Islet precursor cell (in vitro differentiated cells): ENCODE results near the gene ZNF43.
"Not testable (repeated sequence)": the region's sequence is repeated elsewhere in the genome, so short reads cannot be mapped to it uniquely, and the experiment has no call there.

Source experiments
- DNase-seq: peaks from one replicate; pipeline ENCODE4 v3.0.0-alpha.2; 2018

Gene ZNF43

DNA sequence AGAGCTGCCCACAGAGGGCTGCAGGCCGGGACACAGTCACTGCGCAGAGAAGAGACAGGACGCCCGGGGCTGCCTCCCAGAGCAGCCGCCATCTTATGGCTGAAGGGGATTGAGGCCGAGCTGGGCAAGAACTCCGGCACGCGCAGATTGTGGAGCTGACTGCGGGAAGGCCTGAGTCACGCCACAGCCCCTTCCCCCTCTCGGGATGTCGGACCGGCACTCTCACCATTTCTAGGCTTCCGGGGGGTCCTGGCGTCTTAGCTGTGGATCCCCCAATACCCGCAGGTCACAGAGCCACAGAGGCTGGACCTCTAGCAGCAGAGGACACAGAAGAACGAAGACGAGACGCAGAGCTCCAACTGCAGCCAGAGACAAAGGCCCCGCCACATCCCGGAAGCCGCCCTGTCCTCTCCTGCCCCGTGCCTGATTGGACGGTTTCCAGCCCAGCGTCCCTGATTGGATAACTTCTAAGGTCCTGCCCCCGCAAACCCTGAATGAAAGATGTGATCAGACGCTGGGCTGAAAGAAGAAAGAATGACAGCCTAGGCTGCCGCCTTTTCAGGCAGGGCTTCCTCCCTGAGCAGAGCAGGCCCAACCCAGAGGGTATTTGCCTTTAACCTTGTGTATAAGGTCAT is at the start of gene ZNF43:
Gene ZNF43 (minus strand): TSS at position 373 of the 635 bp plus-strand sequence. CDS start 144 bp downstream, at position 229.
- peak; percentile 98 for DNase-seq

DNA sequence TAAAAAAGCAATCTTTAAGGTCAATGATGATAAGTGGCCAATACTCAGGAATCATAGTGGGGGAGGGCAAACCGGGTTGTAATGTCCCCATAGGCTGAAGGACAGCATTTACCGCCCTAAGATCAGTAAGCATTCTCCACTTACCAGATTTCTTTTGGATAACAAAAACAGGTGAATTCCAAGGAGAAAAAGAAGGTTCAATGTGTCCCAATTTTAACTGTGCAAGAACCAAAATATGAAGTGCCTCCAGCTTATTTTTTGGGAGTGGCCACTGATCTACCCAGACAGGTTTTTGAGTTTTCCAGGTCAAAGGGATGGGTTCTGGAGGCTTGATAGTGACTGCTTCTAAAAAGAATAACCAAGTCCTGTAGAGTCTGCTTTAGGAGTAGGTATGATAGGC is 49.5 kb upstream of the ZNF43 start:
- not testable (repeated sequence) for DNase-seq

DNA sequence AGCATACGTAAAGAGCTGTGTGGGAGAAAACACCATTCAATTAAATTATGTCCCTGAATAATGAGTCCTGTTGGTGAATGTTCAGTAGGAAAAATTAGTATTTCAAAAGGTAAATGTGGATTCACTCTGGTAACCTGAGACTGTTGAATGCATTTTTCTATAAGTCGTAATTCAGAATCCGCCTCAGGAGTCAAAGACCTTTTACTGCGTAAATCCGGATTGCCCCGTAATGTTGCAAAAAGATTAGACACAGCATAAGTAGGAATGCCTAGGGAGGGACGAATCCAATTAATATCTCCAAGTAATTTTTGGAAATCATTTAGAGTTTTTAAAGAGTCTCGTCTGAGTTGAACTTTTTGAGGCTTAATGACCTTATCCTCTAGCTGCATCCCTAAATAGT is 48.8 kb upstream of the ZNF43 start:
- not testable (repeated sequence) for DNase-seq

DNA sequence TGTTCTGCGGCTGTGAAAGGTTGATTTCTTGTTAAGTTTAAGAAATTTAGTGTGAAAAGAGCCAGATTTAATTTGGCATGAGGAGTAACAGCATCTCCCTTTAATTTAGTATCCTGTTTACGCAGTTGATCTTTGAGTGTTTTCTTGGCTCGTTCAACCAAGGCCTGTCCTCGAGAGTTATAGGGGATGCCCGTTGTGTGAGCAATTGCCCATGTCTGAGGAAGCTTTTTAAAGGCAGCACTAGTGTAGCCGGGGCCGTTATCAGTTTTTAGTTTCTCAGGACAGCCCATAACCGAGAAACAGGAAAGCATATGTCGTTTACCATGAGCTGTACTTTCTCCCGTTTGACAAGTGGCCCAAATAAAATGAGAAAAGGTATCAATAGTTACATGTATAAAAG is 47.5 kb upstream of the ZNF43 start:
- DNase-seq, result no peak

DNA sequence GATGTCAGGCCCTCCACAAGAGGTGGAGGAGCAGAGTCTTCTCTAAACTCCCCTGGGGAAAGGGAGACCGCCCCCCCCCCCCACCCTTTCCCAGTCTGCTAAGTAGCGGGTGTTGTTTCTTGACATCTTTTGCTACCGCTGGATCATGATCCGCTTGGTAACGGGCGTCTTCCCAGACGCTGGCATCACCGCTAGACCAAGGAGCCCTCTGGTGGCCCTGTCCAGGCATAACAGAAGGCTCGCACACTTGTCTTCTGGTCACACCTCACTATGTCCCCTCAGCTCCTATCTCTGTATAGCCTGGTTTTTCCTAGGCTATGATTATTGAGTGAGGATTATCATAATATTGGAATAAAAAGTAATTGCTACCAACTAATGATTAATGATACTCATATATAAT is 44.8 kb upstream of the ZNF43 start:
- DNase-seq, result not testable (repeated sequence)

DNA sequence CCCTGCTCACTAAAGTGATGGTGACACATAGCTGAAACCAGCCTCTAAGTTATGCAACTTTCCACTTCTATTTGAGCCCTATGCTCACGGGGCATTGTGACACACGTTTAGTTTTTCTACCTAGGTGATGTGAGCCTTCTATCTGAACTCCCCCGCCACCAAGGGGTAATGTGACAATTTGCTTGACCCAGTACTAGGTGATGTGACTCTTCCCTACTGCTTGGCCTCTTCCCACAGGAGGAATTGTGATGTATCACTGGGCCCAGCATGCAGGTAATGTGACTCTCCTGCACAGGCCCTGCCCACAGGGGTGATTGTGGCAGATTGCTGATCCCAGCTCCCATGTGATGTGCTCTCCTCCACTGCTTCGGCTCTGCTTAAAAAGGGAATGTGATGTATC is 42.7 kb upstream of the ZNF43 start:
- no peak for DNase-seq

DNA sequence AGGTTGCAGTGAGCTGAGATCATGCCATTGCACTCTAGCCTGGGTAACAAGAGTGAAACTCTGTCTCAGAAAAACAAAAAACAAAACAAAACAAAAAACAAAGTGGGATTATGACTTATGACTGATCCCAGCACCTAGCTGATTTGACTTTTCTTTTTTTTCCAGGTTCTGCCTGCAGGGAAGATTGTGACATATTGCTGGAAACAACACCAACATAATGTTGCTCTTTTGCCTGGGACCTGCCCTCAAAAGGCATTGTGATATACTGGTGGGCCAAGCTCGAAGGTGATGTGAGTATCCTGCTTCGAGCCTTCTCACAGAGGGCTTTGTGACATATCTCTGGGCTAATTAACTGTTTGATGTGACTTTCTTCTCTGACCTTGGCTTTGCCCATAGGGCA is 42.0 kb upstream of the ZNF43 start:
- no peak for DNase-seq

DNA sequence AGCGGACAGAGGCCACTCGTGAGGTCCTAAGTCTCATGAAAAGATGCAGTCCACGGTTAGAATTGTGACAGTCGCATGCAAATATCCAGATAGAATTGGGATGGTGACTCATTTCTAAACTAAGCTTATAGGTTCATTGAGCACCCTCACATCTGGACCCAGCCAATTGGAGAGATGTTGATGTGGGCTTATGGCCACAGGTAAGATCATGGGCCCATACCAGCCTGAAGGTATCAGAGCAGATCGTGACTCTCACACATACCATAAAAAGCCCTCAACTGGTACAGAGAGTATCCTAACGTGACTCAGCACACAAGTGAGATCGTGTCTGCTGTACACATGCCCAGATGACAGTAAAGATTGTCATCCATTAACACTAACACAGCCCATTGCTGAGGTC is 40.6 kb upstream of the ZNF43 start:
- not testable (repeated sequence) for DNase-seq

DNA sequence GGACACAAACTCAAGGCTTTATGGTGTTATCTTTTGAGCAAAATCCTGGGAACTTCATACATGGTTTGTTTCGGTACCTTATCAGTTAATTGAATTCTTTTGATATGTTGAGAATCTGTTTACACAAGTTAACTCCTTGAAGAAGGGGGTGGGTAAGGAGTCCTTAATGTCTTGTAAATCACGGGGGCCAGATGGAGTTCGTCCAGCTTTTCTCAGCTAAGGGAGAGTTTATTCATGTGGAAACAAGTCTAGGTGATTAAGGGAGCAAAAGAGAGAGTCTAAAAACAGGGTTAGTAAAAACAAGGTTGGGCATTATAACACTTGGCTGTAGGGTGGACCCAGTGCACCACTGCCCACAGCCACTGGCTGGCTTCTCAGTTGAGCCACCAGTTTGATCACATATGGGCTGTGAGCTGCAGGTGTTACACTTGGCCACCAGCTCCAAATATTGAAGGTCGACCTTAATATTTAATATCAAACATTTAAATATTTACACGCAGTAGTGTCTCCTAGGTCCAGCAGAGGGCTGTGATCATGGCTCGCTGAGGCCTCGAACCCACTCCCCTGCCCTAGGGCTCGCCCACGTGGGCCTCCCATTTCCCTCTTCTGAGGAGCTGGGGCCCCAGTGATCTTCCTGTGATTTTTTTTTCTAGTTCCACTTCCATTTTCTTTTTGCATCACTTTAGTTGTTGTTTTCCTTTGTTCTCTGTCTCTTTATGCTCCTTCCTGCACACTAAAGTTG is 21.0 kb upstream of the ZNF43 start:
- no peak for DNase-seq

DNA sequence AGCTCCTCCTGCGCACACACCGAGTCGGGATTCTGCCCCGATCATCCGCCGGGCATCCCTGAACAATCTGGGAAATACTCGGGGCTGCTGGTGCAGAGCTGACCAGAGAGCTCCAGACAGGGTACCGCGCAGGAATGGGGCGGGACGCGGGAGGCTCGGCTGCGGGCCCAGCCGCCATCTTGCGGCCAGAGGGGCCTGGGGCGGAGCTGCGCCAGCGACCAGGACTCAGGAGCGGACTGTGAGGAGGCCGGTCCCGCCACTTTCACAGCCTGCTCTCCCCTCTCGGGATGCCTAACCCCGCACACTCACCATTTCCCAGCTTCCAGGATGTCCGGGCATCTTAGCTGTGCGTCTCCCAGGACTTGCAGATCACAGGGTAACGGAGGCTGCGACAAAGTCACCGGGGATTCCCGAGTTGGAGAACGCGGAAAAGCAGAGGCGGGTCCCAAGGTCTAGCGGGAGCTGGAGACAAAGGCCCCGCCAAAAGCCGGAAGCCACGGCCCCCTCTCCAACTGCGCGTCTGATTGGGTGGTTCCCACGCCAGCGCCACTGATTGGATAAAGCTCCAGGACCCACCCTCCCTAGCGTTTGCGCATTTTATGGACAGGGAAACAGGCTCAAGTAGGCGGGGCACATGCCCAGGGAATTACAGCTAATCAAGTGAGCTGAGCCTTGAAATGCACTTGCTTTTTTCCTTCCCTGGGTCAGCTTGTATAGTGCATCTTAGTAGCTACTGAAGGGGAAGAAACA is 15.8 kb upstream of the ZNF43 start:
- peak; percentile 97 for DNase-seq

DNA sequence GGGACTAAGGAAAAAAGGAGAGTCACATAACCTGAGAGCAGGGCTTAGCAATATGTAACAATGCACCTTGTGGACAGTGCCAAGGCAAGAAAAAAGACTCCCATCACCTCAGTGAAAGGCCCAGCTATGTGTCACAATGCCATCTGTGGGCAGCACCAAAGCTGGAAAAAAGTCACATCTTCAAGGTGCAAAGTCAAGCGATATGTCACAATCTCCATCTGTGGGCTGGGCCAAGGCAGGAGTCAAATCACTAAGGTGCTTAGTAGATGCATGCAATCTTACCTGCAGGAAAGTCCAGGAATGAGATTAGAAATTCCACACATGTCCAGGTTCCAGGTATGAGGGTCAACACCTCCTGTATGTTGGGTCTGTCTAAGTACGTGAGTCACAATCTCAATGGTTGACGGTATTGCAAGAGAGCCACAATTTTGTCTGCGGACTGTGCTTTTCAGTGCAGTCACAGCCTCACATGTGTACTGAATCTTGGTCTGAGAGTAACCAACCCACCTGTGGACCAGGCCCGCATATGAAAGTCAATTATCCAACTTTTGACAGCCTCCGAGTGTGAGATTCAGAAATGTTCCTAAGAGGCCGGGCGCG is 14.8 kb upstream of the ZNF43 start:
- DNase-seq, result no peak

DNA sequence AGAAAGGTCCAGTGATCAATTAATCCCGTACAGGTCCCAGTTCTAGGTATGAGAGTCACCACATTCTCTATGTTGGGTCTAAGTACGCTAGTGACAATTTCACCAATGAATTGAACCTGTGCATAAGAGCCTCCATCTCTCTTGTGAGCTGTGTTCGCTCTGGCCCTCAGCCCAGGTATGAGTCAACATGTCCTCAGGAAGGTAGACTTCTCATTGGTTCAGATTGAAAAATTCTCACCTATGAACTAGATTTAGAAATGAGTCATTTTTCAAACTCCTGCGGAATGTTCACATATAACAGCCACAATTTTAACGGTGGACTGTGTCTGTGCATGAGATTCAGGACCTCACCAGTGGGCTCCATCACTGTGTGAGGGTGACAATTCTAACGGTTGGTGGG is 12.7 kb upstream of the ZNF43 start:
- DNase-seq, result no peak

DNA sequence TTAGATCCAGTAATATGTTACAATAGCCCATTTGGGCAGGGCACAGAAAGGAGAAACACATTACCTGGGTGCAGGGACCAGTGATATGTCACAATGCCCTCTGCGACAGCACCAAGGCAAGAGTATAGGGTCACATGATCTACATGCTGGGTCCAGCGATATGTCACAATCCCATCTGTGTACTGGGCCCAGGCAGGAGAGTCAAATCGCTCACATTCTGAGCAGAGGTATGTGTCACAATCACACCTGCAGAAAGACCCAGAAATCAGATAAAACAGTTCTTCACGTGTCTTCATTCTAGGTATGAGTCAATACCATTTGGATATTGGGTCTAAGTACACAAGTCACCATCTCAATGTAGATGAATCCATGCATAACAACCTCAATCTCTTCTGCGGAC is 7.1 kb upstream of the ZNF43 start:
- DNase-seq, result no peak

DNA sequence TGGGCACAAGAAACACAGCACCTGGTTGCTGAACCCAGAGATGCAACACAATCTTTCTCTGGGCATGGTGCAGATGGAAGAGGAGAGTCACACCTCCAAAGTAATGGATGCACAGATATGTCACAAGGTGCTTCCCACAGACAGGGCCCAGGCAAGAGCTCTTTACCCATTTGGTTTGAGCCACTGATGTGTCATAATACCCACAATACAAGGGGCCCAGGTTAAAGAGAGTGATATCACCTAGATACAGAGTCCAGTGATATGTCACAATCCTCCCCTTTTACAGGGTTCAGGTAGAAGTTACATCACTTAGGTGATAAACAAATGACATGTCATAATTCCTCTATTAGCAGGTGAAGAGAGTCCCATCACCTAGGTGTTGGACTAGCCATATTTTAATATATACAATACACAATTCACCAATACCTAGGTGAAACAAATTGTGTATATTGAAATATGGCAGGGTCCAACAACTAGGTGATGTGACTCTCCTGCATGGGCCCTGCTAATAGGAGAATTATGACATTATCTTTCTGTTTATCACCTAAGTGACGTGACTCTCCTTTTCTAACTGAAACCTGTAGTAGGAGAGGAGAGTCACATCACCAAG is 5.6 kb upstream of the ZNF43 start:
- no peak for DNase-seq

DNA sequence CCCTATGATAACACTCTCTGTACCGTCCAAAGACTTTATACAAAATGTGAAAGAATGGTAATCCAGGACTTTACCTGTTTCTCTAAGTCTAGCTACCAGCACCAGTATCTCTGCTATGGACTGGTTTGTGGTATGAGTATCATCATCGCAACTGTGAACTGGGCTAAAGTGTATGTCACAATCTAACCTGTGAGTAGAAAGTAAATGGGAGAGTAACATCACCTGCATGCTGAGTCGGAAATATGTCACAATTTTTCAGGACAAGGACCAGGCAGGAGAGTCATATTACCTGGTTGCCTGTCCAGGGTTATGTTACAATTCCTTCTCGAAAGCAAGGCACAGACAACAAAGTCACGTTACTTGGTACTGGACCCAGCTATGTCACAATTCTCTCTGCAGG is 5.1 kb upstream of the ZNF43 start:
- no peak for DNase-seq

DNA sequence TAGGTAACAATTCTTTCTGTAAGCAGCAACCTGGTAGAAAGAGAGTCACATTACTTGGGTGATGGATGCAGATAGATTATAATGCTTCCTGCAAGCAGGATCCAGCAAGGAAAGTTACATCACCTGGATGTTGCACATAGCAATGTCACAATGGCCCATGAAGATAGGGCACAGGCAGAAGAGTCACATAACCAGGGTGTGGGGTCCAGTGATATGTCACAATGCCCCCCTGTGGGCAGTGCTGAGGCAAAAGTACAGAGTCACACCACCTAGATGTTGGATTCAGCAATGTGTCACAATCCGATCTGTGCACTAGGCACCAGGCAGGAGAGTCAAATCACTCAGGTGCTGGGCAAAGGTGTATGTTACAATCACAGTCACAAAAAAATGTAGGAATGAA is 4.0 kb upstream of the ZNF43 start:
- no peak for DNase-seq

DNA sequence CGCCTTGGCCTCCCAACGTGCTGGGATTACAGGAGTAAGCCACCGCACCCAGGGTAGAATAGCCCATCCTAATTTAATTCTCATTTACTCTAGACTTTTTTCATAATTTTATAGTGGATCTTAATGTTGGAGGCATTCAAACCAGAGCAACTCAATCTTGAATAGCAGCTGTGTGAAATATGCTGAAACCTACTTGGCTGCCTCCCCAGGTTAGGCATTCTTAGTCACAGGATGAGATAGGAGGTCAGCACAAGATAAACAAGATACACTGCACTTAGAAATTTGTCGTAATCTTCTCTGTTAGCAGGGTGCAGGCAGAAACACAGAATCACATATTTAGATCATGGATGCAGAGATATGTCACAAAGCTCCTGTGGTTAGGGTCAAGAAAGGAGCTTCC is 2.7 kb upstream of the ZNF43 start:
- no peak for DNase-seq

DNA sequence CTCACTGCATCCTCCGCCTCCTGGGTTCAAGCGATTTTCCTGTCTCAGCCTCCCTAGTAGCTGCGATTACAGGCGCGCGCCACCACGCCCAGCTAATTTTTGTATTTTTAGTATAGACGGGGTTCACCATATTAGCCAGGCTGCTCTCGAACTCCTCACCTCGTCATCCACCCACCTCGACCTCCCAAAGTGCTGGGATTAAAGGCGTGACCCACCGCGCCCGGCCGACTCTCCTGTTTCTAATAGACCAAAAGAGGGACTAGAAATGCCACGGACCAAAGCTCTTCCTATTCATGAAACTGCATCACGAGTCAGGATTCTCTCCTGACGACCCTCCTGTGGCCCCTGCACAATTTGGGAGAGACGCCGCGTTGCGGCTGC is 563 bp downstream of the ZNF43 start:
- DNase-seq, result no peak

DNA sequence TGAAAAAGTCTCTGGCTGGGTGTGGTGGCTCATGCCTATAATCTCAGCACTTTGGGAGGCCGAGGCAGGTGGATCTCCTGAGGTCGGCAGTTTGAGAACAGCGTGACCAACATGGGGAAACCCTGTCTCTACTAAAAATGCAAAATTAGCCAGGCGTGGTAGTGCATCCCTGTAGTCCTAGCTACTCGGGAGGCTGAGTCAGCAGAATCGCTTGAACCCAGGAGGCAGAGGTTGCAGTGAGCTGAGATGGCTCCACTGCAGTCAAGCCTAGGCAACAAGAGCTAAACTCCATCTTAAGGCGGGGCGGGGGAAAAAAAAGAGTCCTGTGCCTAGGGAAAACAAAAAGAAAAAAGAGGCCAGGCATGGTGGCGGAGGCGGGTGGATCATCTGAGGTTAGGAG is 2.2 kb downstream of the ZNF43 start:
- DNase-seq, result no peak

DNA sequence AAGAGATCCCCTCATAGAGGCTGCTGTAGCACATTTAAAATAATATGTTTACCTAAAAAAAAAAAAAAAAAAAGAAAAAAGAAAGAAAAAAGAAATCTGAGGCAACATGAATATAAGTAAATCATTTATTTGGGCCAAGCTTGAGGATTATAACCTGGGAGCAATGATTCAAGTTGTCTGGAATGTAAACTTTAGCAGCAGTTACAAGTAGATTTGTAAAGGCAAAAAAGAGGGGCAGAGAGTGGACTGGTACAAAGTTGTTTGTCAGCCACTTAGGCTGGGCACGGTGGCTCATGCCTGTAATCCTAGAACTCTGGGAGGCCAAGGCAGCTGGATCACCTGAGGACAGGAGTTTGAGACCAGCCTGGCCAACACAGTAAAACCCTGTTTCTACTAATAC is 11.3 kb downstream of the ZNF43 start:
- DNase-seq, result no peak

DNA sequence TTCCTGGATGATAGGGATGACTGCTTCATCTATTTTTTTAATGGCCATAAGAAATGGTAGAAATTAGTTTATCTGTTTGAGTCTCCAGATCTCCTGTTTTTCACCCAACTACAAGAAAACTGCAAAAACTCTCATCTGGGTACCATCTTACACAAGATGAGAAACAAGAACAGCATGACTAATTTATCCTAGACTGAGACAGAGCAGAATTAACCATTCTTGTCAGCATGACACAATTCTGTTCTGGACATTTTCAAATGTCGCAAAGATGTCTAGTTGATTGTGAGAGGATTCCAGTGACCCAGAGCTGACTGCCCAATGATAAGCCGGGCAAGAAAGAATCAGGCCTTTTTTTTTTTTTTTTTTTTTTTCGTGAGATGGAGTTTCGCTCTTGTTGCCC is 12.8 kb downstream of the ZNF43 start:
- DNase-seq, result no peak

DNA sequence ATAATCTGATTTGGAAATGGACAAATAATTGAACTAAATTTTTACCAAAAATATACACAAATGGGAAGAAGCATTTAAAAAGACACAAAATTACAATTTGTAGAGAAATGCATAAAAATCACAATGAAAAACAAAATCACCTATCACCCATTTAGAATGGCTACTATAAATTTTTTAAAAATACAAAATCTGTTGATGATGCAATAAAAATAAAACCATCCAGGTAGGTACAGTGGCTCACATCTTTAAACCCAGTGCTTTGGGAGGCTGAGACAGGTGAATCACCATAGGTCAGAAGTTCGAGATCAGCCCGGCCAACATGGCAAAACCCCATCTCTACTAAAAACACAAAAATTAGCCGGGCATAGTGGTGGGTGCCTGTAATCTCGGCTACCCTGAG is 23.5 kb downstream of the ZNF43 start:
- no peak for DNase-seq

DNA sequence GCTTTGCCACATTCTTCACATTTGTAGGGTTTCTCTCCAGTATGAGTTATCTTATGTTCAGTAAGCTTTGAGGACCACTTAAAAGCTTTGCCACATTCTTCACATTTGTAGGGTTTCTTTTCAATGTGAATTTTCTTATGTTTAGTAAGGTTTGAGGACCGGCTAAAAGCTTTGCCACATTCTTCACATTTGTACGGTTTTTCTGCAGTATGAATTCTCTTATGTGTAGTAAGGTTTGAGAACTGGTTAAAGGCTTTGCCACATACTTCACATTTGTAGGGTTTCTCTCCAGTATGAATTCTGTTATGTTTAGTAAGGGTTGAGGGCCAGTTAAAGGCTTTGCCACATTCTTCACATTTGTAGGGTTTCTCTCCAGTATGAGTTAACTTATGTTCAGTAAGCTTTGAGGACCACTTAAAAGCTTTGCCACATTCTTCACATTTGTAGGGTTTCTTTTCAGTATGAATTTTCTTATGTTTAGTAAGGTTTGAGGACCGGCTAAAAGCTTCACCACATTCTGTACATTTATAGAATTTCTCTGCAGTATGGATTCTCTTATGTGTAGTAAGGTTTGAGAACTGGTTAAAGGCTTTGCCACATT is 27.5 kb downstream of the ZNF43 start:
- DNase-seq, result not testable (repeated sequence)
